Skeletal muscle satellite cell (primary cell): ENCODE measurements around the gene MTAP.

ENCODE experiments used
- H3K27me3 ChIP-seq: 2 replicates; pipeline ENCODE4 v1.7.0; 2013; ENCODE audit warnings: low read length; ENCODE audit not compliant: control insufficient read depth, insufficient read depth
- H3K36me3 ChIP-seq: 2 replicates; pipeline ENCODE4 v1.7.0; 2013; ENCODE audit warnings: mild to moderate bottlenecking, control low read depth, low read length; ENCODE audit not compliant: insufficient read depth
- H3K4me1 ChIP-seq: 2 replicates; pipeline ENCODE4 v1.7.0; 2013; ENCODE audit warnings: low read length; ENCODE audit not compliant: control insufficient read depth, insufficient read depth
- H3K4me2 ChIP-seq: 2 replicates; pipeline ENCODE4 v1.7.0; 2013; ENCODE audit warnings: mild to moderate bottlenecking, low read length
- H3K4me3 ChIP-seq: 2 replicates; pipeline ENCODE4 v1.7.0; 2013; ENCODE audit warnings: low read length
- H3K9ac ChIP-seq: 2 replicates; pipeline ENCODE4 v1.7.0; 2013; ENCODE audit warnings: mild to moderate bottlenecking, low read depth, low read length, moderate library complexity
- H3K9me3 ChIP-seq: replicated peaks from 2 replicates; pipeline ENCODE4 v1.7.0; 2013; ENCODE audit warnings: mild to moderate bottlenecking, control low read depth, low read length

MTAP gene

DNA sequence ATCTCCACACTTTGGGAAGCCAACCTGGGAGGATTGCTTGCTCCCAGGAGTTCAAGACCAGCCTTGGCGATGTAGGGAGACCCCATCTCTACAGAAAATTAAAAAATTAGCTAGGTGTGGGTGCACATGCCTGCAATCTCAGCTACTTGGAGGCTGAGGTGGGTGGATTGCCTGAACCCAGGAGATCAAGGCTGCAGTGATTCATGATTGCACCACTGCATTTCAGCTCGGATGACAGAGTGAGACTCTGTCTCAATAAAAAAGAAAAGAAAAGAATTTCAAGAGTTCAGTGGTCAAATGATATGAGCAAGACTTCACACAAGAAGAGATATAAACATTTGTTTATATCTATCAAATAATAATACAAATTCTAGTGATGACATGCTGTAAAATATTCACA is 23.0 kb upstream of the MTAP start:
- Histone ChIP-seq H3K27me3 (no peaks in the 10 kb centered on the region), H3K4me3 (no peak overlapping the region), H3K36me3 (no peaks in the 10 kb centered on the region), H3K9ac (no peak overlapping the region), H3K9me3 (no peaks in the 10 kb centered on the region), H3K4me2 (no peak overlapping the region), H3K4me1 (peaks cover 31% of the 10 kb centered on the region)

GRCh38 chr9:21781656-21782055 is 20.8 kb upstream of the MTAP start:
- Histone ChIP-seq H3K9ac (no peak overlapping the region), H3K4me2 (no peak overlapping the region), H3K36me3 (no peaks in the 10 kb centered on the region), H3K27me3 (no peaks in the 10 kb centered on the region), H3K4me1 (peaks cover 31% of the 10 kb centered on the region), H3K4me3 (no peak overlapping the region), H3K9me3 (no peaks in the 10 kb centered on the region)

DNA sequence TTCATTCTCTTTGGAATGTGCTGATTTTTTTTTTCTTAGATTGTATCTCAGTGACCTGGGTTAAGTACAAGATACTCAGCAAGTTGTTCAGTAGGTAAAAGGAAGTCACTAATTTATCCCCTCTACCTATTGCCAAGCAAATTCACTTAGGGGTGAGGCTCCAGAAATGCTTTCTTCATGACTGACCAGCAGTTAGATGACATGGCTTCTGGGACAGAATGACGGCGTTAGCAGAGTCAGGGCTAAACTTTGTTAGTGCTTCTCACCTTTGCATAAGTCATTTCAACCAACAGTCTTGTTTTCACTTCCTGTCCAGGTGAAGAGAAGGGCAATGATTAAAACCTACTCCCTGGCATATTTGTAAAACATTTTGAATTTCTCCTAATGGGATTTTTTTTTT is 20.2 kb upstream of the MTAP start:
- Histone ChIP-seq H3K36me3 (no peaks in the 10 kb centered on the region), H3K4me2 (no peak overlapping the region), H3K4me3 (no peak overlapping the region), H3K4me1 (peaks cover 29% of the 10 kb centered on the region), H3K27me3 (no peaks in the 10 kb centered on the region), H3K9me3 (no peaks in the 10 kb centered on the region), H3K9ac (no peak overlapping the region)

DNA sequence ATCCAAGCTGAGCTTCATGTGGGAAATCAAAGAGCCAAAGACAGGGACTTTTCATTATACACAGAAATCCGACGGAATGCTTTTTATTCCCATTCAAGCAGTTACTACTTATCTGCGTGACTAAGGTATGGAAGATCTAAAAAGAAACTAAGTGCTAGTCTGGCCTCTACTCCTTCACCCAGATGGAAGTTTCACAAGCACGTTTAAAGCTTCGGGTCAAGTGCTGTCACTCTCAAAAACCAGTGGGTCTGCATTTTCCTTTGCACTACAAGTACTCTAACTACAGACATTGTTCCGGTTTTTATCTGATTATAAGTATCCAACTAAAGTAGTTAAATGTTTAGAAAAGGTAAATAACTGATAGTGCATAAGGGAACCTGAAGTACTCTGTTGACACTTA is 13.7 kb upstream of the MTAP start:
- no peaks in the 10 kb centered on the region for H3K27me3 ChIP-seq
- no peaks in the 10 kb centered on the region for H3K36me3 ChIP-seq
- H3K4me1 ChIP-seq: peaks cover 5% of the 10 kb centered on the region
- H3K9me3 ChIP-seq: no peaks in the 10 kb centered on the region
- no peak overlapping the region for H3K9ac ChIP-seq
- H3K4me3 ChIP-seq: no peak overlapping the region
- H3K4me2 ChIP-seq: no peak overlapping the region

DNA sequence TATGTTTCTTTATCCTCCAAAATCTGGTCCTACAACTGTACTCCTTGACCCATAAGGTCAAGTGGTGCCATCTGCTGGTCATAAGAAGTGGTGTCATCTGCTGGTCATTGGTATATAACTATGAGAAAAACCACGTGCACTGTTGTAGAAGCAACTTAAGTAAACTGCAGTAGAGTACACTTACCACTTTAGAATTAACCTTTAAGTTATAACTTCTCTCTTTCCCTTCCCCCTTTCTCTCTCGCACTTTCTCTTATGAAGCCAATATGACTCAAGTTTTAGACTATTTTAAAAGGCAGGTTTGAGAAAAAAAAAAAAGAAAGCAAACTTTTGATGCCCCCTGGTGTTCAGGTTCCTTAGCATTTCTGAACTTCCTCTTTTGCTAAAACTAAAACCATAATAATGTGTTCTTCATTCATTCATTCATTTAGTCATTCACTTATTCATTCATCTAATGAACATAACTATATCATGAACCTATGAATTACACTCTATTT is 12.8 kb upstream of the MTAP start:
- H3K9ac ChIP-seq: no peak overlapping the region
- H3K9me3 ChIP-seq: no peaks in the 10 kb centered on the region
- peak overlapping the region; percentile 51 for H3K4me3 ChIP-seq
- H3K36me3 ChIP-seq: no peaks in the 10 kb centered on the region
- H3K4me2 ChIP-seq: peak overlapping the region; percentile 72
- H3K4me1 ChIP-seq: peaks cover 5% of the 10 kb centered on the region
- H3K27me3 ChIP-seq: no peaks in the 10 kb centered on the region

- Histone ChIP-seq H3K9me3 (no peaks in the 10 kb centered on the region), H3K4me2 (no peak overlapping the region), H3K9ac (no peak overlapping the region), H3K27me3 (no peaks in the 10 kb centered on the region), H3K4me1 (no peaks in the 10 kb centered on the region), H3K36me3 (no peaks in the 10 kb centered on the region), H3K4me3 (no peak overlapping the region)
Observed at GRCh38 chr9:21795483-21795882, 7.0 kb upstream of the MTAP start.

- Histone ChIP-seq H3K4me1 (peaks cover 5% of the 10 kb centered on the region), H3K9ac (no peak overlapping the region), H3K4me3 (no peak overlapping the region), H3K4me2 (no peak overlapping the region), H3K27me3 (no peaks in the 10 kb centered on the region), H3K36me3 (no peaks in the 10 kb centered on the region), H3K9me3 (no peaks in the 10 kb centered on the region)
Observed at GRCh38 chr9:21796768-21797167, 5.7 kb upstream of the MTAP start.

GRCh38 chr9:21800931-21801682 is 1.3 kb upstream of the MTAP start:
- peak overlapping the region; percentile 95 for H3K4me2 ChIP-seq
- peak overlapping the region; percentile 85 for H3K4me3 ChIP-seq
- peaks cover 27% of the 10 kb centered on the region for H3K4me1 ChIP-seq
- no peaks in the 10 kb centered on the region for H3K9me3 ChIP-seq
- peaks cover 12% of the 10 kb centered on the region for H3K36me3 ChIP-seq
- H3K27me3 ChIP-seq: no peaks in the 10 kb centered on the region
- H3K9ac ChIP-seq: peak overlapping the region; percentile 89

DNA sequence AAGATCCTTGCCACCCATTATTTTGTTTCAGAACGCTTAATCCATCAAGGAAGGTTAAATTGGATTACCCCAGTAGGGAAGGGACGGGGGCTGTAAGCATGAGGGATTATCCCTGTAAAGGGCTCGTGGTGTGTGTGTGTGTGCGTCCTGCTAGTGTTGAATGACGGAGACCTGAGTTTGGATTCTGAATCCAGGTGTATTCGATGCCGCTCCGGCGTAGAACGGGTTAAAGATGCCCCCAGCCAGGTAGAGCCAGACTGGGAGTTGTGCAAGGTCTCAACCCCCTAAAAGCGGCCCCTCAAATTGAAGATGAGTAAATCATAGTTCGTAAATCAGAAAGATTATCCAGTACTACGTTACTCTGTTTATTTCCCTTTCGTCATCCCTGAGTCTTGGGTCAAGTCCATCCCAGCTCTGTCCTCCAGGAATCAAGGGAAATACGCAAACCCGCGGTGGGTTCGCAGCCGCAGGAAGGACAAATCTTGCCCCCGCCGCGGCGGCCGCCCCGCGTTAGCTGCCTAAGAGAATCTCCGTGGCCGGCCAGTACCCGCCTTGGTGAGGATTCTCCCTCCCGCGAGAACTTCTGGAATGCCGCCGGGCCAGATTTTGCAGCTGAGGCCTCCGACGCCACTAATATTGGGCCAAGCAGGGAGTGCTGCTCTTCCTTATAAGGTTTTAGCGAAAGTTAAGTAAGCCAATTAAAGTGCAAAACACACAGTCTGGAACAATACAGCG is 586 bp upstream of the MTAP start:
- H3K27me3 ChIP-seq: no peaks in the 10 kb centered on the region
- H3K4me3 ChIP-seq: peak overlapping the region; percentile 85
- peak overlapping the region; percentile 95 for H3K4me2 ChIP-seq
- H3K9me3 ChIP-seq: no peaks in the 10 kb centered on the region
- peak overlapping the region; percentile 89 for H3K9ac ChIP-seq
- peaks cover 27% of the 10 kb centered on the region for H3K4me1 ChIP-seq
- peaks cover 12% of the 10 kb centered on the region for H3K36me3 ChIP-seq

DNA sequence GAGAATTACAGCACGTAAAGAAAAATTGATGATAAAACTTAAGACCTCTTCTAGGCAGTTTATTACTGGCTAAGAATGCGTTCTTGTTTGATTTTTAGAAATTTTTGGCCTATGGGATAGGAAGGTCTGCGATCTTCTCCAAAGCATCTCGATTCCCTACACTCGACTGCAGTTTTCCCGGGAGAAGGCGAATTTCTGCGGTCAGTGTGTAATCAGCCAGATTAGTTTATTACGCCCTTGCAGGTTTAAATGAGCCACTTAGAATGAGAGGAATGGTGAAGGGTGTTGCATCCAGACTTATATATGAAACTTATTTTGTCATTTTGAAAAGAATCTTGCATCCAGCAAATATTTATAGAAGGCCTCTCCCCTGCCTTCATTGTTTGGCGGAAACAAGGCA is 1.2 kb downstream of the MTAP start:
- H3K4me1 ChIP-seq: peaks cover 27% of the 10 kb centered on the region
- peaks cover 16% of the 10 kb centered on the region for H3K36me3 ChIP-seq
- peak overlapping the region; percentile 85 for H3K4me3 ChIP-seq
- peak overlapping the region; percentile 89 for H3K9ac ChIP-seq
- peak overlapping the region; percentile 95 for H3K4me2 ChIP-seq
- H3K27me3 ChIP-seq: no peaks in the 10 kb centered on the region
- no peaks in the 10 kb centered on the region for H3K9me3 ChIP-seq

DNA sequence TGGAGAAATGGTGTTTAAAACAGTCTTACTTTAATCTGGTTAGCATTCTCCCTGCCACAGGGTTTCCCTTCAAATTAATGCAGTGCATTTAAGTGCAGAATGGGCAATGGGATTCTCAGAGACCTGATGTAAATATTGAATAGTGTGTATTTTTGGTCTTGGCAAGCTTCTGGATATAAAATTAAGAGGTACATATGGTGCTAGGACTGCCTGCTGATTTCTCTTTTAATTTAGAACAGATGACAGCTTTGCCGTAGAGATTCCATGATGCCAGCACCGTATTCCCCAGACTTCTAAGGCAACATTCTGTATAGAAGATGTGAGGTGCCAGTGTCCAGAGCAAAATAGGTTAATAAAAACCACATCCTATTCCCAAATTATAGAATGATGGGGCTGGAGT is 1.9 kb downstream of the MTAP start:
- Histone ChIP-seq H3K9ac (peak overlapping the region; percentile 89), H3K4me2 (peak overlapping the region; percentile 95), H3K27me3 (no peaks in the 10 kb centered on the region), H3K4me3 (peak overlapping the region; percentile 85), H3K36me3 (peaks cover 21% of the 10 kb centered on the region), H3K9me3 (no peaks in the 10 kb centered on the region), H3K4me1 (peaks cover 27% of the 10 kb centered on the region)
